Activated naive CD4-positive, alpha-beta T cell treated with anti-CD3 and anti-CD28 coated beads for 36 hours (primary cell): ENCODE results near the gene CRY1. TPM values are rescaled to one million over a fixed set of nuclear protein-coding genes. Genes with fewer than 3 reads are reported as not detected.
A peak's percentile ranks its signal among the peaks of the same experiment; 100 is the strongest.

Source experiments
- CTCF ChIA-PET: fragments of 350-600 bp; sonication (Branson Sonifier 250); formaldehyde crosslinking; loops from one replicate; lab custom pipeline; 2021; ENCODE audit warnings: antibody characterized with exemption; lab: Charles Lee
- DNase-seq: peaks from one replicate; pipeline ENCODE4 v3.0.0-alpha.2; 2020
- H3K27ac Mint-ChIP-seq: one replicate; pipeline ENCODE4 v1.8.0; 2021; ENCODE audit warnings: mild to moderate bottlenecking, mixed read lengths
- H3K27me3 Mint-ChIP-seq: one replicate; pipeline ENCODE4 v1.8.0; 2021; ENCODE audit warnings: low read depth, mixed read lengths
- H3K36me3 Mint-ChIP-seq: one replicate; pipeline ENCODE4 v1.8.0; 2021; ENCODE audit warnings: low read depth, mixed read lengths
- H3K4me1 Mint-ChIP-seq: one replicate; pipeline ENCODE4 v1.8.0; 2021; ENCODE audit warnings: low read depth, mixed read lengths
- H3K4me3 Mint-ChIP-seq: one replicate; pipeline ENCODE4 v1.8.0; 2021; ENCODE audit warnings: mild to moderate bottlenecking, moderate library complexity, mixed read lengths
- H3K9me3 Mint-ChIP-seq: one replicate; pipeline ENCODE4 v1.8.0; 2021; ENCODE audit warnings: mixed read lengths
- intact Hi-C: fragments of 100-400 bp; cut with micrococcal nuclease; formaldehyde crosslinking; loops from one replicate; pipeline ENCODE4 v1.15.1; 2023
- total RNA-seq, 2 experiments: library from RNA; stranded (reverse); gene quantifications; one replicate each; pipeline ENCODE4 v1.2.3, GENCODE V29; 2021

The CRY1 gene
- total RNA-seq, 2 experiments from 2014 or later: 15.2 to 17.5 TPM

- intact Hi-C loops: loop anchor here (1.0 to 5.0 kb wide), 6 partner anchors 33 to 730 kb away; partner anchors contain the start of genes CKAP4, MTERF2, PWP1 and TCP11L2
- Mint-ChIP-seq H3K4me3 (peak overlapping the region; percentile 99), H3K4me1 (peaks cover 14% of the 10 kb centered on the region), H3K27me3 (no peaks in the 10 kb centered on the region), H3K27ac (peak overlapping the region; percentile 76), H3K36me3 (peaks cover 2% of the 10 kb centered on the region), H3K9me3 (peaks cover 9% of the 10 kb centered on the region)
- peak; percentile 8 for DNase-seq
- CTCF ChIA-PET: interaction anchor here (0.6 to 0.9 kb wide), 3 partner anchors 35 to 95 kb away, joined by 3 to 5 read pairs (median 4); no protein-coding TSS in a partner anchor
Observed at GRCh38 chr12:106954462-106955376, 138.6 kb downstream of the CRY1 start.

- intact Hi-C loops: loop anchor here (2.0 kb wide), 2 partner anchors 201 to 731 kb away; partner anchors contain the start of gene PWP1
- Mint-ChIP-seq H3K4me3 (peak overlapping the region; percentile 5), H3K36me3 (peaks cover 5% of the 10 kb centered on the region), H3K4me1 (peaks cover 12% of the 10 kb centered on the region), H3K9me3 (peaks cover 19% of the 10 kb centered on the region), H3K27ac (no peak overlapping the region), H3K27me3 (no peaks in the 10 kb centered on the region)
- CTCF ChIA-PET: interaction anchor here (0.6 to 0.9 kb wide), 3 partner anchors 34 to 94 kb away, joined by 3 to 4 read pairs (median 3); no protein-coding TSS in a partner anchor
- no peak for DNase-seq
Observed at GRCh38 chr12:106953352-106954250, 139.7 kb downstream of the CRY1 start.

GRCh38 chr12:106950591-106950990 is 142.8 kb downstream of the CRY1 start:
- intact Hi-C loops: no loop called here
- peaks cover 3% of the 10 kb centered on the region for H3K4me1 Mint-ChIP-seq
- DNase-seq: no peak
- CTCF ChIA-PET: no interaction called here
- no peaks in the 10 kb centered on the region for H3K27me3 Mint-ChIP-seq
- no peak overlapping the region for H3K4me3 Mint-ChIP-seq
- no peak overlapping the region for H3K27ac Mint-ChIP-seq
- H3K9me3 Mint-ChIP-seq: peaks cover 22% of the 10 kb centered on the region
- H3K36me3 Mint-ChIP-seq: peaks cover 3% of the 10 kb centered on the region

- intact Hi-C loops: no loop called here
- CTCF ChIA-PET: no interaction called here
- H3K4me1 Mint-ChIP-seq: no peaks in the 10 kb centered on the region
Observed at GRCh38 chr12:106947461-106947860, 145.9 kb downstream of the CRY1 start.

GRCh38 chr12:106945261-106945851 is 148.0 kb downstream of the CRY1 start:
- no peak overlapping the region for H3K27ac Mint-ChIP-seq
- peaks cover 3% of the 10 kb centered on the region for H3K36me3 Mint-ChIP-seq
- peaks cover 22% of the 10 kb centered on the region for H3K9me3 Mint-ChIP-seq
- no peaks in the 10 kb centered on the region for H3K4me1 Mint-ChIP-seq
- intact Hi-C loops: no loop called here
- no peak for DNase-seq
- no peak overlapping the region for H3K4me3 Mint-ChIP-seq
- H3K27me3 Mint-ChIP-seq: no peaks in the 10 kb centered on the region
- CTCF ChIA-PET: no interaction called here

More at GRCh38 chr12:106947461-106947860, 145.9 kb downstream of the CRY1 start:
- Mint-ChIP-seq H3K36me3 (peaks cover 3% of the 10 kb centered on the region), H3K4me3 (no peak overlapping the region), H3K9me3 (peaks cover 26% of the 10 kb centered on the region), H3K27ac (no peak overlapping the region), H3K27me3 (no peaks in the 10 kb centered on the region)
- DNase-seq: no peak

GRCh38 chr12:106942775-106943174 is 150.6 kb downstream of the CRY1 start:
- H3K36me3 Mint-ChIP-seq: no peaks in the 10 kb centered on the region
- no peaks in the 10 kb centered on the region for H3K27me3 Mint-ChIP-seq
- intact Hi-C loops: no loop called here
- no peak overlapping the region for H3K27ac Mint-ChIP-seq
- DNase-seq: no peak
- CTCF ChIA-PET: no interaction called here
- no peaks in the 10 kb centered on the region for H3K4me1 Mint-ChIP-seq
- peaks cover 5% of the 10 kb centered on the region for H3K9me3 Mint-ChIP-seq
- H3K4me3 Mint-ChIP-seq: no peak overlapping the region

GRCh38 chr12:106941481-106942156 is 151.7 kb downstream of the CRY1 start:
- intact Hi-C loops: no loop called here

More at GRCh38 chr12:106941481-106942156, 151.7 kb downstream of the CRY1 start:
- DNase-seq: no peak
- Mint-ChIP-seq H3K27me3 (no peaks in the 10 kb centered on the region), H3K36me3 (no peaks in the 10 kb centered on the region), H3K4me3 (no peak overlapping the region), H3K4me1 (no peaks in the 10 kb centered on the region), H3K9me3 (peaks cover 5% of the 10 kb centered on the region), H3K27ac (no peak overlapping the region)
- CTCF ChIA-PET: interaction anchor here (0.6 kb wide), 1 partner anchor 206 kb away, joined by 3 read pairs; no protein-coding TSS in a partner anchor

Other genes with a start within 250 kb of the CRY1 start
- gene TMEM263, start 137.6 kb downstream of the CRY1 start, total RNA-seq: 10 to 100 TPM; 29.1 to 30.4 TPM
- 1 to 10 TPM; 5.2 to 6.5 TPM for gene MTERF2, start 106.4 kb downstream of the CRY1 start, total RNA-seq